ENCODE data around the gene CDH4. TPM values are rescaled to one million over a fixed set of nuclear protein-coding genes. Genes with fewer than 3 reads are reported as not detected.
"Not testable (repeated sequence)": the region's sequence is repeated elsewhere in the genome, so short reads cannot be mapped to it uniquely, and the experiment has no call there.

CDH4 gene
- total RNA-seq, 2 experiments from 2014 or later: 0.10 to 0.21 TPM

GRCh38 chr20:61968932-61969331 is 716.9 kb downstream of the CDH4 start:
- no peak for DNase-seq
- intact Hi-C loops (cut with micrococcal nuclease): no loop called here
- H3K9me3 Mint-ChIP-seq: no peaks in the 10 kb centered on the region
- peaks cover 15% of the 10 kb centered on the region for H3K27me3 Mint-ChIP-seq
- CTCF ChIA-PET: no interaction called here
- POLR2A ChIA-PET: no interaction called here
- peaks cover 17% of the 10 kb centered on the region for H3K36me3 Mint-ChIP-seq
- H3K4me1 Mint-ChIP-seq (ENCODE audit: low read depth): no peaks in the 10 kb centered on the region
- H3K4me3 Mint-ChIP-seq: no peak overlapping the region
- no peak overlapping the region for H3K27ac Mint-ChIP-seq

GRCh38 chr20:61969806-61970205 is 717.7 kb downstream of the CDH4 start:
- intact Hi-C loops (cut with micrococcal nuclease): no loop called here
- H3K27ac Mint-ChIP-seq: no peak overlapping the region
- H3K4me3 Mint-ChIP-seq: no peak overlapping the region
- POLR2A ChIA-PET: no interaction called here
- H3K9me3 Mint-ChIP-seq: no peaks in the 10 kb centered on the region
- H3K36me3 Mint-ChIP-seq: peaks cover 24% of the 10 kb centered on the region
- H3K27me3 Mint-ChIP-seq: peaks cover 13% of the 10 kb centered on the region
- DNase-seq: no peak
- CTCF ChIA-PET: no interaction called here
- no peaks in the 10 kb centered on the region for H3K4me1 Mint-ChIP-seq (ENCODE audit: low read depth)

- Mint-ChIP-seq H3K36me3 (peaks cover 25% of the 10 kb centered on the region), H3K27ac (no peak overlapping the region), H3K27me3 (peaks cover 10% of the 10 kb centered on the region), H3K4me1 (ENCODE audit: low read depth) (no peaks in the 10 kb centered on the region), H3K9me3 (no peaks in the 10 kb centered on the region), H3K4me3 (no peak overlapping the region)
- no peak for DNase-seq
- intact Hi-C loops (cut with micrococcal nuclease): no loop called here
- ChIA-PET CTCF (no interaction called here), POLR2A (no interaction called here)
Measured at GRCh38 chr20:61970357-61970756, 718.3 kb downstream of the CDH4 start.

- intact Hi-C loops (cut with micrococcal nuclease); DNase-seq; POLR2A ChIA-PET; H3K4me1 Mint-ChIP-seq (ENCODE audit: low read depth); H3K27ac Mint-ChIP-seq; CTCF ChIA-PET; H3K27me3 Mint-ChIP-seq; H3K4me3 Mint-ChIP-seq; H3K9me3 Mint-ChIP-seq: not testable (repeated sequence)
- peaks cover 29% of the 10 kb centered on the region for H3K36me3 Mint-ChIP-seq
Measured at GRCh38 chr20:61971595-61971994, 719.5 kb downstream of the CDH4 start.

- Mint-ChIP-seq H3K4me1 (ENCODE audit: low read depth) (no peaks in the 10 kb centered on the region), H3K4me3 (no peak overlapping the region), H3K27me3 (peaks cover 3% of the 10 kb centered on the region), H3K9me3 (no peaks in the 10 kb centered on the region), H3K36me3 (peaks cover 33% of the 10 kb centered on the region), H3K27ac (no peak overlapping the region)
- CTCF ChIA-PET: interaction anchor here (0.6 kb wide), 1 partner anchor 333 kb away, joined by 3 read pairs; no protein-coding TSS in a partner anchor
- no peak for DNase-seq
- POLR2A ChIA-PET: no interaction called here
- intact Hi-C loops (cut with micrococcal nuclease): no loop called here
Measured at GRCh38 chr20:61972636-61973508, 720.8 kb downstream of the CDH4 start.

- ChIA-PET CTCF (no interaction called here), POLR2A (no interaction called here)
- Mint-ChIP-seq H3K27me3 (no peaks in the 10 kb centered on the region), H3K27ac (no peak overlapping the region), H3K36me3 (peaks cover 33% of the 10 kb centered on the region), H3K4me3 (no peak overlapping the region), H3K9me3 (no peaks in the 10 kb centered on the region), H3K4me1 (ENCODE audit: low read depth) (no peaks in the 10 kb centered on the region)
- intact Hi-C loops (cut with micrococcal nuclease): no loop called here
- no peak for DNase-seq
Measured at GRCh38 chr20:61973515-61974356, 721.7 kb downstream of the CDH4 start.

GRCh38 chr20:61974357-61974665 is 722.2 kb downstream of the CDH4 start:
- POLR2A ChIA-PET: no interaction called here
- DNase-seq: no peak
- Mint-ChIP-seq H3K27ac (no peak overlapping the region), H3K9me3 (no peaks in the 10 kb centered on the region), H3K36me3 (peaks cover 33% of the 10 kb centered on the region), H3K4me1 (ENCODE audit: low read depth) (no peaks in the 10 kb centered on the region), H3K4me3 (no peak overlapping the region), H3K27me3 (no peaks in the 10 kb centered on the region)
- intact Hi-C loops (cut with micrococcal nuclease): no loop called here
- CTCF ChIA-PET: no interaction called here

GRCh38 chr20:61975407-61976129 is 723.5 kb downstream of the CDH4 start:
- ChIA-PET CTCF (interaction anchor here (0.7 kb wide), 1 partner anchor 21 kb away, joined by 3 read pairs; no protein-coding TSS in a partner anchor), POLR2A (no interaction called here)
- no peaks in the 10 kb centered on the region for H3K27me3 Mint-ChIP-seq
- no peaks in the 10 kb centered on the region for H3K4me1 Mint-ChIP-seq (ENCODE audit: low read depth)
- DNase-seq: no peak
- no peak overlapping the region for H3K4me3 Mint-ChIP-seq
- H3K9me3 Mint-ChIP-seq: no peaks in the 10 kb centered on the region
- intact Hi-C loops (cut with micrococcal nuclease): no loop called here
- H3K36me3 Mint-ChIP-seq: peaks cover 34% of the 10 kb centered on the region
- H3K27ac Mint-ChIP-seq: no peak overlapping the region

GRCh38 chr20:61976263-61976643 is 724.2 kb downstream of the CDH4 start:
- Mint-ChIP-seq H3K27me3 (no peaks in the 10 kb centered on the region), H3K4me3 (no peak overlapping the region), H3K36me3 (peaks cover 36% of the 10 kb centered on the region), H3K4me1 (ENCODE audit: low read depth) (peaks cover under 1% of the 10 kb centered on the region), H3K27ac (no peak overlapping the region), H3K9me3 (no peaks in the 10 kb centered on the region)
- intact Hi-C loops (cut with micrococcal nuclease): no loop called here
- DNase-seq: no peak
- POLR2A ChIA-PET: no interaction called here
- CTCF ChIA-PET: interaction anchor here (0.7 kb wide), 1 partner anchor 22 kb away, joined by 3 read pairs; no protein-coding TSS in a partner anchor

- ChIA-PET CTCF (no interaction called here), POLR2A (no interaction called here)
- H3K36me3 Mint-ChIP-seq: peaks cover 38% of the 10 kb centered on the region
- H3K4me3 Mint-ChIP-seq: no peak overlapping the region
- intact Hi-C loops (cut with micrococcal nuclease): no loop called here
- no peaks in the 10 kb centered on the region for H3K9me3 Mint-ChIP-seq
- no peak overlapping the region for H3K27ac Mint-ChIP-seq
- peaks cover 3% of the 10 kb centered on the region for H3K4me1 Mint-ChIP-seq (ENCODE audit: low read depth)
- DNase-seq: no peak
- H3K27me3 Mint-ChIP-seq: no peaks in the 10 kb centered on the region
Measured at GRCh38 chr20:61976644-61977418, 724.8 kb downstream of the CDH4 start.

GRCh38 chr20:61977419-61977786 is 725.3 kb downstream of the CDH4 start:
- DNase-seq: no peak
- POLR2A ChIA-PET: no interaction called here
- Mint-ChIP-seq H3K9me3 (peaks cover 2% of the 10 kb centered on the region), H3K4me3 (no peak overlapping the region), H3K36me3 (peaks cover 34% of the 10 kb centered on the region), H3K27me3 (no peaks in the 10 kb centered on the region), H3K27ac (no peak overlapping the region), H3K4me1 (ENCODE audit: low read depth) (peaks cover 8% of the 10 kb centered on the region)
- intact Hi-C loops (cut with micrococcal nuclease): no loop called here
- CTCF ChIA-PET: no interaction called here

GRCh38 chr20:61978491-61978890 is 726.4 kb downstream of the CDH4 start:
- peaks cover 9% of the 10 kb centered on the region for H3K4me1 Mint-ChIP-seq (ENCODE audit: low read depth)
- no peak overlapping the region for H3K27ac Mint-ChIP-seq
- DNase-seq: no peak
- intact Hi-C loops (cut with micrococcal nuclease): no loop called here
- H3K9me3 Mint-ChIP-seq: peaks cover 2% of the 10 kb centered on the region
- ChIA-PET POLR2A (no interaction called here), CTCF (no interaction called here)
- H3K36me3 Mint-ChIP-seq: peaks cover 25% of the 10 kb centered on the region
- no peaks in the 10 kb centered on the region for H3K27me3 Mint-ChIP-seq
- no peak overlapping the region for H3K4me3 Mint-ChIP-seq
